ENCODE results near the gene AIF1. TPM values are rescaled to one million over a fixed set of nuclear protein-coding genes. Genes with fewer than 3 reads are reported as not detected.

Gene AIF1

DNA sequence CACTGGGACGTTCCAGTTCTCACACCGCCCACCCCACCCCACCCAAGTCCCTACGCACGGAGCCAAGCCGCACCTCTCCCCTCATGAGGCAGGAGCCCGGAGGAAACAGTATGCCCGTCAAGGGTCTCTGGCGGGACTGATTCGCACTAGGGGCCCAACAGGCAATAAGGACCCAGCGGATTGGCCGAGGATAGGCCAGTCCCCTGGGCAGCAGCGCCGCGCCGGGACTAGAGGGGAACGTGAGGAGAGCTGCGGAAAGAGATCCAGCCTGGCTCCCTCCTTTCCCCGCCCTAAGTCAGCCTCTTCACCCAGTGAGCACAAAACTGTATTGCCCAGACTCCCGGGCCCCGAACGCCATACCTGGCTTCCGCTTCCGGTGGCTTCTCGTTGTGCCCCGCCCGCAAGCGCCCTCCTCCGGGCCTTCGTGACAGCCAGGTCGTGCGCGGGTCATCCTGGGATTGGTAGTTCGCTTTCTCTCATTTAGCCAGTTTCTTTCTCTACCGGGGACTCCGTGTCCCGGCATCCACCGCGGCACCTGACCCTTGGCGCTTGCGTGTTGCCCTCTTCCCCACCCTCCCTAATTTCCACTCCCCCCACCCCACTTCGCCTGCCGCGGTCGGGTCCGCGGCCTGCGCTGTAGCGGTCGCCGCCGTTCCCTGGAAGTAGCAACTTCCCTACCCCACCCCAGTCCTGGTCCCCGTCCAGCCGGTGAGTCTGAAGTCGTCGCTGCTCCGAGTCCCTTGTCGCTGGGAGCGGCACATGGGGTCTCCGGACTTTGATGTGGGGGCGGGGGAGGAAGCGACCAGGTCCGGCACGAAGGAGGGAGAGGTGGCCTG, 50.7 kb downstream of the AIF1 start, which contains the start of gene CSNK2B:
CSNK2B (plus strand) TSS at position 580 of the 836 bp plus-strand sequence. CDS start 752 bp downstream, outside the sequence.
- Histone ChIP-seq H3K4me2 (ENCODE audit: insufficient read depth, low read length, poor library complexity, severe bottlenecking) (peak within 1 kb of the TSS; percentile 92), H4K91ac (ENCODE audit: low read depth, low read length, poor library complexity) (peak within 1 kb of the TSS; percentile 64), H3K9me3 (replicated peaks in 1 of 2; ENCODE audit: control insufficient read depth in 2 of 2, insufficient read depth in 1 of 2, low read depth in 1 of 2, low read length in 2 of 2) (no peaks in the 10 kb centered on the region), H3K79me1 (ENCODE audit: low read depth, low read length) (peaks cover 7% of the 10 kb centered on the region), H3K4me1 (ENCODE audit: control insufficient read depth in 2 of 2, insufficient read depth in 1 of 2, low read depth in 1 of 2, low read length in 2 of 2) (peaks cover 14 to 16% of the 10 kb centered on the region in 2 donors), H3K23ac (ENCODE audit: low read depth, low read length, poor library complexity) (peak within 1 kb of the TSS; percentile 58), H3K18ac (ENCODE audit: low read length) (peak within 1 kb of the TSS; percentile 97), H4K8ac (ENCODE audit: low read depth, low read length) (no peak within 1 kb of the TSS), H3K4me3 (ENCODE audit: low read length in 2 of 2) (peak within 1 kb of the TSS; percentile 92 to 95), H3K14ac (ENCODE audit: low read length) (peak within 1 kb of the TSS; percentile 23), H3K27ac (replicated peaks; ENCODE audit: low read length) (peak within 1 kb of the TSS; percentile 93), H2BK12ac (ENCODE audit: low read length) (no peak within 1 kb of the TSS), H2AFZ (ENCODE audit: low read length) (peak within 1 kb of the TSS; percentile 85), H2BK15ac (ENCODE audit: low read length) (no peak within 1 kb of the TSS), H3K9ac (ENCODE audit: low read depth, low read length, poor library complexity) (peak within 1 kb of the TSS; percentile 99), H2BK5ac (ENCODE audit: low read length) (peak within 1 kb of the TSS; percentile 45), H3K4ac (ENCODE audit: low read length) (no peak within 1 kb of the TSS), H3K27me3 (ENCODE audit: control insufficient read depth in 3 of 3, insufficient read depth in 3 of 3, low read depth in 1 of 3, low read length in 3 of 3) (no peaks in the 10 kb centered on the region), H3K36me3 (replicated peaks in 1 of 2; ENCODE audit: control insufficient read depth in 2 of 2, insufficient read depth in 2 of 2, low read length in 2 of 2) (peaks cover 36 to 74% of the 10 kb centered on the region in 2 donors), H2BK120ac (ENCODE audit: low read depth, low read length) (no peak within 1 kb of the TSS), H2AK5ac (ENCODE audit: low read depth, low read length) (peak within 1 kb of the TSS; percentile 85)
- no CpG with 5 or more reads among the region's 63 CpGs for WGBS, 2 donors (ENCODE audit: extremely low coverage in 2 of 2, insufficient read length in 2 of 2, insufficient replicate concordance in 1 of 2)
- peak; percentile 93 for DNase-seq (ENCODE audit: low spot score)

DNA sequence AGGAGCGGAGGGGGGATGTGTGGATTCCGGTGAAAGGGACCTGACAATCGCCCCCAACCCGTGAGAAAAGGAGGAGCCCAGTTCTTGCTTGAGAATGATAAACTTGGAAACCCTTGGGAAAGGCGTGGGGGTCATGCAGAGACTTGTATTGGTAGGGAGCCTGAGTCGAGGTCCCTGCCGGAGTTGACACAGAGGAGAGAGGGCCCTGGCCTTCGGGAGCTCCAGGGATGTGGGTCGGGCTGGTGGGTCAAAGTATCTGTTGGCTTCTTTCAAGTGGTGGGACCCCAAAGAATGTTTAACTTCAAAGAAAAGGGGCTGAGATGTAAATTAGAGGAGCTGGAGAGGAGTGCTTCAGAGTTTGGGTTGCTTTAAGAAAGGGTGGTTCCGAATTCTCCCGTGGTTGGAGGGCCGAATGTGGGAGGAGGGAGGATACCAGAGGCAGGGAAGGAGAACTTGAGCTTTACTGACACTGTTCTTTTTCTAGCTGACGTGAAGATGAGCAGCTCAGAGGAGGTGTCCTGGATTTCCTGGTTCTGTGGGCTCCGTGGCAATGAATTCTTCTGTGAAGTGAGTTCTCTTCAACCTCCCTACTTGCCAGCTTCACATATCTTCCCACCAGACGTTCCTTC, 51.4 kb downstream of the AIF1 start:
- Histone ChIP-seq H3K14ac (ENCODE audit: low read length) (no peak overlapping the region), H2BK12ac (ENCODE audit: low read length) (no peak overlapping the region), H2AFZ (ENCODE audit: low read length) (peak overlapping the region; percentile 85), H3K36me3 (replicated peaks in 1 of 2; ENCODE audit: control insufficient read depth in 2 of 2, insufficient read depth in 2 of 2, low read length in 2 of 2) (peaks cover 42 to 78% of the 10 kb centered on the region in 2 donors), H3K27ac (replicated peaks; ENCODE audit: low read length) (no peak overlapping the region), H4K91ac (ENCODE audit: low read depth, low read length, poor library complexity) (no peak overlapping the region), H2BK15ac (ENCODE audit: low read length) (no peak overlapping the region), H2AK5ac (ENCODE audit: low read depth, low read length) (peak overlapping the region; percentile 21), H3K4me3 (ENCODE audit: low read length in 2 of 2) (peak overlapping the region; percentile 90 to 92), H3K4me1 (ENCODE audit: control insufficient read depth in 2 of 2, insufficient read depth in 1 of 2, low read depth in 1 of 2, low read length in 2 of 2) (peaks cover 13 to 14% of the 10 kb centered on the region in 2 donors), H3K23ac (ENCODE audit: low read depth, low read length, poor library complexity) (peak overlapping the region; percentile 58), H3K18ac (ENCODE audit: low read length) (peak overlapping the region; percentile 97), H2BK5ac (ENCODE audit: low read length) (peak overlapping the region; percentile 25), H3K9me3 (replicated peaks in 1 of 2; ENCODE audit: control insufficient read depth in 2 of 2, insufficient read depth in 1 of 2, low read depth in 1 of 2, low read length in 2 of 2) (no peaks in the 10 kb centered on the region), H4K8ac (ENCODE audit: low read depth, low read length) (no peak overlapping the region), H3K4me2 (ENCODE audit: insufficient read depth, low read length, poor library complexity, severe bottlenecking) (peak overlapping the region; percentile 71), H2BK120ac (ENCODE audit: low read depth, low read length) (no peak overlapping the region), H3K9ac (ENCODE audit: low read depth, low read length, poor library complexity) (peak overlapping the region; percentile 99), H3K27me3 (ENCODE audit: control insufficient read depth in 3 of 3, insufficient read depth in 3 of 3, low read depth in 1 of 3, low read length in 3 of 3) (no peaks in the 10 kb centered on the region), H3K4ac (ENCODE audit: low read length) (no peak overlapping the region), H3K79me1 (ENCODE audit: low read depth, low read length) (peaks cover 7% of the 10 kb centered on the region)
- no peak for DNase-seq (ENCODE audit: low spot score)
- WGBS, 2 donors (ENCODE audit: extremely low coverage in 2 of 2, insufficient read length in 2 of 2, insufficient replicate concordance in 1 of 2): no CpG with 5 or more reads among the region's 15 CpGs

Small RNA genes within 50 kb of the gene (small RNA-seq; reads per million reads assigned to genes)
- gene MIR6832 (ENCODE audit: insufficient read depth): not detected
- gene RF00019 (ENCODE audit: insufficient read depth): not detected
- gene SNORA38 (ENCODE audit: insufficient read depth): 70.2 reads per million, percentile 95 among the genes with 10 or more reads in this experiment
- gene UQCRHP1 (ENCODE audit: insufficient read depth): not detected
